ENCODE results near the gene ADCY10. TPM values are rescaled to one million over a fixed set of nuclear protein-coding genes. Genes with fewer than 3 reads are reported as not detected.
A peak's percentile ranks its signal among the peaks of the same experiment; 100 is the strongest.

The ADCY10 gene
- total and polyA plus RNA-seq, 9 of the 15 experiments (the other 6 are each of a cell fraction or from before 2014, with no cell fraction given) = 0.08 to 0.86 (median 0.22) TPM

- TF ChIP-seq IRF1 (CRISPR knock-in tag; IDR thresholded peaks at IDR 0.05; ENCODE audit: borderline replicate concordance) = no peak
- TF ChIP-seq PRPF4 (IDR thresholded peaks at IDR 0.05; ENCODE audit: insufficient read depth, low read depth, low read length, poor library complexity, severe bottlenecking) = no peak
- no peak for TF ChIP-seq SRSF7 (optimal IDR thresholded peaks at IDR 0.05; ENCODE audit: low read depth, low read length)
- TF ChIP-seq HMGN3 (IDR thresholded peaks at IDR 0.05; ENCODE audit: borderline replicate concordance, extremely low read depth, insufficient read length, low read depth, low read length) = no peak
- TF ChIP-seq ZNF668 (CRISPR knock-in tag; IDR thresholded peaks at IDR 0.05) = no peak
- no peak for TF ChIP-seq L3MBTL2 (IDR thresholded peaks at IDR 0.05)
- TF ChIP-seq RBM15 (IDR thresholded peaks at IDR 0.05; ENCODE audit: insufficient read depth, low read length) = no peak
- no peak for TF ChIP-seq ELF4 (CRISPR knock-in tag; IDR thresholded peaks at IDR 0.05)
- no peak for TF ChIP-seq CBX3 (IDR thresholded peaks at IDR 0.05; ENCODE audit: borderline replicate concordance in 1 of 2, low read length in 2 of 2)
- no peak for TF ChIP-seq ILF3 (IDR thresholded peaks at IDR 0.05; ENCODE audit: borderline replicate concordance)
Observed at GRCh38 chr1:167839009-167839408, 74.9 kb downstream of the ADCY10 start (continued).

DNA sequence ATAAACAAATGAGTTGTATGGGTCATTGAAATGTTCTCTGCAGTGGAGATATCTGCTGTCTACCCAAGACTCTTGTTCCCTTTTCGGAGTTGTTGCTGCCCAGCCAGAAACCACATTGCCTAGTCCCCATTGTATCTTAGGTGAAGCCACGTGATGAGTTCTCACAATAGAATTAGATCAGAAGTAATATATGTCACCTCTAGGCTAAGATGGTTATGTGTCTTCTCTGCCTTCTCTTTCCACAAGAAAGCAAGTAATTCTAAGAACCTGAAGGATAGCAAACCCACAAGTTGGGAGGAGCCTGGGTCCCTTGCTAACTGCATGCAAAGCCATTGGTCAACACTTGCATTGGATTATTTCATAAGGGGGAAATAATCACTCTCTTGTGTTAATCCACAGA, 76.6 kb downstream of the ADCY10 start:
- Histone ChIP-seq H3K36me3 (ENCODE audit: control insufficient read depth, insufficient read depth, low read length) (no peaks in the 10 kb centered on the region), H4K20me1 (replicated peaks; ENCODE audit: control insufficient read depth, insufficient read depth, low read length) (no peaks in the 10 kb centered on the region), H3K27ac (ENCODE audit: extremely low read depth, low read depth, low read length) (no peak overlapping the region), H3K9me3 (replicated peaks; ENCODE audit: control insufficient read depth, insufficient read depth, low read depth, low read length) (no peaks in the 10 kb centered on the region), H3K79me2 (ENCODE audit: control insufficient read depth, insufficient read depth, low read length) (no peaks in the 10 kb centered on the region), H3K4me2 (ENCODE audit: insufficient read depth, low read length) (peak overlapping the region; percentile 7; the same call in 1 of the 2 replicates), H2AFZ (ENCODE audit: low read depth, low read length) (peak overlapping the region; percentile 69), H3K9me1 (ENCODE audit: control insufficient read depth, insufficient read depth, low read length) (no peaks in the 10 kb centered on the region), H3K27me3 (ENCODE audit: control insufficient read depth in 2 of 2, insufficient read depth in 2 of 2, low read length in 2 of 2) (no peaks in the 10 kb centered on the region), H3K4me3 (no peak overlapping the region), H3K9ac (ENCODE audit: insufficient read depth in 1 of 2, low read depth in 2 of 2, low read length in 2 of 2) (no peak overlapping the region), H3K4me1 (replicated peaks in 1 of 2; ENCODE audit: control insufficient read depth in 2 of 2, insufficient read depth in 2 of 2, low read length in 2 of 2) (peaks cover 8 to 19% of the 10 kb centered on the region in 2 experiments; a peak in 4 of 5 replicates)
- ChIA-PET CTCF (ENCODE audit: low intra/inter-chr PET ratio) (no interaction called here), POLR2A (no interaction called here)
- intact Hi-C loops (cut with micrococcal nuclease) = no loop called here
- in situ Hi-C loops (cut with MboI) = no loop called here
- no peak for TF ChIP-seq ADNP (tag; IDR thresholded peaks at IDR 0.05)
- 0 out of 2 replicates have a peak, but pooled peaks have one; percentile 18 for TF ChIP-seq ZNF592 (IDR thresholded peaks at IDR 0.05)
- peak; percentile 43; the same call in 1 of the 2 replicates for TF ChIP-seq SOX6 (IDR thresholded peaks at IDR 0.05)
- TF ChIP-seq EP300 (IDR thresholded peaks at IDR 0.05; ENCODE audit: low read length) = peak; percentile 23; the same call in 1 of the 2 replicates
- BruUV-seq (replicated peaks) = no TSS peak
- ATAC-seq (peak; percentile 45), FAIRE-seq (peak; percentile 29), DNase-seq (ENCODE audit: extremely low read depth in 1 of 4, low spot score in 3 of 4) (no peak)
- 8% methylated on average over 2 of the region's 2 CpGs for WGBS (ENCODE audit: insufficient coverage, low coverage, missing lambda C conversion rate)
